ENCODE data around the gene CTNNA3.

The CTNNA3 gene

DNA sequence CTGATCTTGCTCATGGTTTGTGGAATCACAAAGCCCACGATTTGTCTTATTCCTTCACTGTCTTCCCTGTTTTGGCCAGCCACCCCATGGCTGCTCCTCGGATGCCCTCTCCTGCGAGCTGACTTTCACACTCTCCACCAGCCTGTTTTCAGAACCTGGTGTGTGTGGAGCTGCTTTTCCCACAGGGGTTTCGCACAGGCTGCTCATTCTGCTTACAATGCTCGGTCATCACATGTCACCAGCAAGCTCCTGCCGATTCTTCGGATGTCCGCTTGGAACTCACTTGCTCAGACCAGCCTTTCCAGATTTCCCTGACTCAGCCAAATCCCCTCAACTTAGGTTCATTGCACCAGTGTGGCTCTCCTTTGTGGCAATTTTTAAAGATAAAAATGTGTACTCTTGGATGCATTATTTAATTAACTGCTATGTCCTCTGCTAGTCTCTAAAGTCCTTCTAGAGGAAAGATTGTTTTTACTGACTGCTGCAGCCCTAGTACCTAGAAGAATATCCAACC is 1788.7 kb downstream of the CTNNA3 start:
- no peak overlapping the region for H3K4me3 ChIP-seq (ENCODE audit: low read depth, low read length)
- TF ChIP-seq, protein P1, sequence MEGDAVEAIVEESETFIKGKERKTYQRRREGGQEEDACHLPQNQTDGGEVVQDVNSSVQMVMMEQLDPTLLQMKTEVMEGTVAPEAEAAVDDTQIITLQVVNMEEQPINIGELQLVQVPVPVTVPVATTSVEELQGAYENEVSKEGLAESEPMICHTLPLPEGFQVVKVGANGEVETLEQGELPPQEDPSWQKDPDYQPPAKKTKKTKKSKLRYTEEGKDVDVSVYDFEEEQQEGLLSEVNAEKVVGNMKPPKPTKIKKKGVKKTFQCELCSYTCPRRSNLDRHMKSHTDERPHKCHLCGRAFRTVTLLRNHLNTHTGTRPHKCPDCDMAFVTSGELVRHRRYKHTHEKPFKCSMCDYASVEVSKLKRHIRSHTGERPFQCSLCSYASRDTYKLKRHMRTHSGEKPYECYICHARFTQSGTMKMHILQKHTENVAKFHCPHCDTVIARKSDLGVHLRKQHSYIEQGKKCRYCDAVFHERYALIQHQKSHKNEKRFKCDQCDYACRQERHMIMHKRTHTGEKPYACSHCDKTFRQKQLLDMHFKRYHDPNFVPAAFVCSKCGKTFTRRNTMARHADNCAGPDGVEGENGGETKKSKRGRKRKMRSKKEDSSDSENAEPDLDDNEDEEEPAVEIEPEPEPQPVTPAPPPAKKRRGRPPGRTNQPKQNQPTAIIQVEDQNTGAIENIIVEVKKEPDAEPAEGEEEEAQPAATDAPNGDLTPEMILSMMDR (IDR thresholded peaks at IDR 0.05; ENCODE audit: control insufficient read depth, extremely low read depth, insufficient read depth) = no peak
- no peak for DNase-seq (ENCODE audit: low read depth)

DNA sequence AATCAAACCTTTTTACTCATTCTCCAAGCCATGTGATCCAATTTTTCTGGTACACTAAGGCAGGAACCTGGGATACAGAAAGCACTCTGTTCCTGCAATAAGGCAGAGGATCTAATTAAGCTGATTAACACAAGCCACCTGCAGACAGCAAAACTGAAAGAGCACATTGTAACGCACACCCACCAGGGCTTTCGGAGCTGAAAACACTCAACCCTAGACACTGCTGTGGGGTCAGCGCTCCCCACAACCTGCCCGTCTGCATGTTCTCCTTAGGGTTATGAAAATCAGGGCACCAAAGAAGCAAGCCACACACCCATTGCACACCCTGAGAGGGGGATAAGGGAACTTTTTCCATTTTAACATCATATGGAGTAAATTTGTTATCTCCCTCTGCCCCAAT is 1792.4 kb downstream of the CTNNA3 start:
- H3K4me3 ChIP-seq (ENCODE audit: low read depth, low read length) = no peak overlapping the region
- DNase-seq (ENCODE audit: low read depth) = no peak
- TF ChIP-seq, protein P1 (IDR thresholded peaks at IDR 0.05; ENCODE audit: control insufficient read depth, extremely low read depth, insufficient read depth) = no peak

- TF ChIP-seq, protein P1 (IDR thresholded peaks at IDR 0.05; ENCODE audit: control insufficient read depth, extremely low read depth, insufficient read depth) = no peak
- DNase-seq (ENCODE audit: low read depth) = no peak
- no peak overlapping the region for H3K4me3 ChIP-seq (ENCODE audit: low read depth, low read length)
Measured at GRCh38 chr10:65900271-65900670, 1795.7 kb downstream of the CTNNA3 start.

GRCh38 chr10:65898055-65898454 is 1797.9 kb downstream of the CTNNA3 start:
- no peak overlapping the region for H3K4me3 ChIP-seq (ENCODE audit: low read depth, low read length)
- TF ChIP-seq, protein P1 (IDR thresholded peaks at IDR 0.05; ENCODE audit: control insufficient read depth, extremely low read depth, insufficient read depth) = no peak
- no peak for DNase-seq (ENCODE audit: low read depth)

DNA sequence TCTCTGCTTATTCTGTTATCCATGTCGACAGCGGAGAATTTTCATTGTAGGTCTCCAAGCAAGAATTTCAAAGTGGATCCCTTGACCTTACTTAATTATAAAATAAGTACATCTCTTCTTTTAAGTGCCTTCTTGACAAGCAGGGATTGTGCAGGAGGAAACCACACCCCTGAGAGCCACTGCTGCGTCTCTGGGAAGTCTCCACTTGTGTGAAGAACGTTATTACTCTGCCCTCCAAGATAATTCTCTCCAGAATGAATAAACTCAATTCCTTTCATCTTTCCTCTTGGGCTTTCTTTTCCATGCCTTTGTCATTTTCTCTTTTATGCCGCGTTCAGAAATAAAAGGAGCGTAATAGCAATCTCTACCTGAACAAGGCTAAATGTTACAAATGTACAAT is 1801.0 kb downstream of the CTNNA3 start:
- DNase-seq (ENCODE audit: low read depth) = no peak
- no peak overlapping the region for H3K4me3 ChIP-seq (ENCODE audit: low read depth, low read length)
- TF ChIP-seq, protein P1 (IDR thresholded peaks at IDR 0.05; ENCODE audit: control insufficient read depth, extremely low read depth, insufficient read depth) = no peak

DNA sequence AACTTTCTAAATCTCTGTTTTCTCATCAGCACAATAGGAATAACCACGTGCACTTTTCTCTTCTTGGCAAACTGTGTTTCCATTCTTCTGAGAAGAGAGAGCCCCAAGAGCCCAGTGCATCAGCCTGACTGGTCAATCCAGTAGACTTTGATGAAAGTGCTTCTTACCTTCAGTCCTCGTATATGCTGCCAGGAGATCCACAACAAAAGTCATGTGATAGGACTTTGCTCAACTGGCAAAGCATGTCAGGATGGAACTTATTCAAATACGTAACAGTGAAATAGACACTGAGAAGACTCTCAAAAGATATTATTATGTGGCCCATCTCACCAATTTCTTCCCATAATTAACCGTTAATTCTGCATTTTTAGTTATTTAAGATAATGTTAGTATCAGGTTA is 1801.6 kb downstream of the CTNNA3 start:
- TF ChIP-seq, protein P1 (IDR thresholded peaks at IDR 0.05; ENCODE audit: control insufficient read depth, extremely low read depth, insufficient read depth) = no peak
- no peak overlapping the region for H3K4me3 ChIP-seq (ENCODE audit: low read depth, low read length)
- no peak for DNase-seq (ENCODE audit: low read depth)

DNA sequence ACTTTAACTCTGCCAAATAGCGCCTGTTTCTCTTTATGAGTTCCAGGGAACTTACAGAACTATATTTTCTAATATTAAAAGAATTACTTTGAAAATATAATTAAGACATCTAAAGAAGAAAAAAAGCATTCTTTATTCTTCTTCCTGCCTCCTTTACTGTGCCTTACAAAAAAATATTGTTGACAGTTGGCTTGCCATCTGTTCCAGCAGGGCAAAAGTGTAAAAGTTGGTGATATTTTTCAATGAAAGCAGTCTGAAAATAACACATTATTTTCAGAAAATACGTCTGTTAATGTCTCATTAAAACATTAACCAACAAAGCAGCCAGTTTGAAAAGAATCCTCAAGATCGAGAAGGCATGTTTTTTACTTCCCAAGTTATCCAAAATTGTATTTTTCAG is 1802.3 kb downstream of the CTNNA3 start:
- TF ChIP-seq, protein P1 (IDR thresholded peaks at IDR 0.05; ENCODE audit: control insufficient read depth, extremely low read depth, insufficient read depth) = no peak
- no peak overlapping the region for H3K4me3 ChIP-seq (ENCODE audit: low read depth, low read length)
- no peak for DNase-seq (ENCODE audit: low read depth)

All from LNCaP clone FGC (cell line).